Measurements from ENCODE around the gene PKIB. TPM values are rescaled to one million over a fixed set of nuclear protein-coding genes. Genes with fewer than 3 reads are reported as not detected.

Gene PKIB
- total RNA-seq, 2 experiments from 2014 or later: 0.69 to 0.90 TPM

GRCh38 chr6:122694602-122695001 is 84.4 kb downstream of the PKIB start:
- intact Hi-C loops (cut with micrococcal nuclease): no loop called here
- POLR2A ChIA-PET: no interaction called here
- Mint-ChIP-seq H3K36me3 (ENCODE audit: low read depth) (no peaks in the 10 kb centered on the region), H3K4me1 (ENCODE audit: low read depth) (no peaks in the 10 kb centered on the region), H3K27ac (no peak overlapping the region), H3K4me3 (no peak overlapping the region), H3K9me3 (no peaks in the 10 kb centered on the region), H3K27me3 (peaks cover 3% of the 10 kb centered on the region)
- DNase-seq (no peak), ATAC-seq (no peak)
- TF ChIP-seq CTCF (IDR thresholded peaks at IDR 0.05): no peak
- CTCF ChIA-PET: interaction anchor here (0.8 to 1.3 kb wide), 2 partner anchors 32 to 202 kb away, joined by 3 to 4 read pairs; no protein-coding TSS in a partner anchor

- no peaks in the 10 kb centered on the region for H3K4me1 Mint-ChIP-seq (ENCODE audit: low read depth)
- no peak for TF ChIP-seq CTCF (IDR thresholded peaks at IDR 0.05)
- ATAC-seq: no peak
- no peak overlapping the region for H3K27ac Mint-ChIP-seq
- H3K36me3 Mint-ChIP-seq (ENCODE audit: low read depth): no peaks in the 10 kb centered on the region
- H3K9me3 Mint-ChIP-seq: no peaks in the 10 kb centered on the region
- ChIA-PET CTCF (interaction anchor here (0.8 to 1.3 kb wide), 2 partner anchors 32 to 203 kb away, joined by 3 to 4 read pairs; no protein-coding TSS in a partner anchor), POLR2A (no interaction called here)
- intact Hi-C loops (cut with micrococcal nuclease): no loop called here
- H3K4me3 Mint-ChIP-seq: no peak overlapping the region
- H3K27me3 Mint-ChIP-seq: peaks cover 2% of the 10 kb centered on the region
- no peak for DNase-seq
Measured at GRCh38 chr6:122695188-122695587, 85.0 kb downstream of the PKIB start.

GRCh38 chr6:122696079-122696478 is 85.9 kb downstream of the PKIB start:
- Mint-ChIP-seq H3K36me3 (ENCODE audit: low read depth) (no peaks in the 10 kb centered on the region), H3K4me1 (ENCODE audit: low read depth) (no peaks in the 10 kb centered on the region), H3K27ac (no peak overlapping the region), H3K4me3 (no peak overlapping the region), H3K9me3 (no peaks in the 10 kb centered on the region), H3K27me3 (peaks cover 2% of the 10 kb centered on the region)
- ChIA-PET CTCF (no interaction called here), POLR2A (no interaction called here)
- intact Hi-C loops (cut with micrococcal nuclease): no loop called here
- DNase-seq (no peak), ATAC-seq (no peak)
- no peak for TF ChIP-seq CTCF (IDR thresholded peaks at IDR 0.05)

GRCh38 chr6:122696853-122697252 is 86.6 kb downstream of the PKIB start:
- H3K9me3 Mint-ChIP-seq: no peaks in the 10 kb centered on the region
- ATAC-seq (no peak), DNase-seq (no peak)
- no peak for TF ChIP-seq CTCF (IDR thresholded peaks at IDR 0.05)
- H3K4me3 Mint-ChIP-seq: no peak overlapping the region
- POLR2A ChIA-PET: no interaction called here
- no peaks in the 10 kb centered on the region for H3K36me3 Mint-ChIP-seq (ENCODE audit: low read depth)
- H3K27ac Mint-ChIP-seq: no peak overlapping the region
- no peaks in the 10 kb centered on the region for H3K4me1 Mint-ChIP-seq (ENCODE audit: low read depth)
- CTCF ChIA-PET: no interaction called here
- intact Hi-C loops (cut with micrococcal nuclease): no loop called here
- peaks cover 2% of the 10 kb centered on the region for H3K27me3 Mint-ChIP-seq

- Mint-ChIP-seq H3K27me3 (peaks cover 2% of the 10 kb centered on the region), H3K4me1 (ENCODE audit: low read depth) (no peaks in the 10 kb centered on the region), H3K27ac (no peak overlapping the region), H3K4me3 (no peak overlapping the region), H3K9me3 (no peaks in the 10 kb centered on the region), H3K36me3 (ENCODE audit: low read depth) (no peaks in the 10 kb centered on the region)
- intact Hi-C loops (cut with micrococcal nuclease): no loop called here
- no peak for TF ChIP-seq CTCF (IDR thresholded peaks at IDR 0.05)
- POLR2A ChIA-PET: no interaction called here
- CTCF ChIA-PET: no interaction called here
- DNase-seq (no peak), ATAC-seq (no peak)
Measured at GRCh38 chr6:122697458-122697857, 87.3 kb downstream of the PKIB start.

Measured in activated CD8-positive, alpha-beta T cell treated with anti-CD3 and anti-CD28 coated beads for 36 hours (primary cell).